ENCODE results near the gene NRG3. TPM values are rescaled to one million over a fixed set of nuclear protein-coding genes. Genes with fewer than 3 reads are reported as not detected.

NRG3 gene
- total RNA-seq, 1 donor from 2014 or later: not detected

DNA sequence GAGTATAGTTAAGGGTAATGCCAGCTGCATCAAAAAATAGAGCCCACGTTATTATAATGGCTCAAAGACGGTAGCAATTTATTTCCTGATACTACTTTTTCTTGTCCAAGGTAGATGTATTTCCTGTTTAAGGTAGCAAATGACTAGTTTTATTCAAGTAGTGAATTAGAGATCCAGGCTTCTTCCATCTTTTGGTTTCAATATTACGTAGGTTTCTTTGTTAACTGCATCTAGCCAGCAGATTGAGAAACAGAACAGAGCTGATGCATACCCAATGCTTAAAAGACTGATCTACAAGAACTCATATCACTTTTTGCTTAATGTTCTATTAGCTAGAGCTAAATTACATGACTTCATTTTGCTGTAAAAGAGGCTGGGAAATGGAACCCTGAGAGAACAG, 992.1 kb downstream of the NRG3 start:
- Mint-ChIP-seq H3K36me3 (ENCODE audit: low read depth) (no peaks in the 10 kb centered on the region), H3K4me3 (no peak overlapping the region), H3K4me1 (ENCODE audit: low read depth) (no peaks in the 10 kb centered on the region), H3K27ac (no peak overlapping the region), H3K9me3 (peaks cover 4% of the 10 kb centered on the region), H3K27me3 (ENCODE audit: insufficient read depth) (no peaks in the 10 kb centered on the region)
- DNase-seq (ENCODE audit: low spot score): no peak
- intact Hi-C loops (cut with micrococcal nuclease): no loop called here

GRCh38 chr10:82874671-82875070, 999.7 kb downstream of the NRG3 start:
- no peak overlapping the region for H3K27ac Mint-ChIP-seq
- no peak for DNase-seq (ENCODE audit: low spot score)
- no peak overlapping the region for H3K4me3 Mint-ChIP-seq
- H3K9me3 Mint-ChIP-seq: peaks cover 4% of the 10 kb centered on the region
- H3K4me1 Mint-ChIP-seq (ENCODE audit: low read depth): no peaks in the 10 kb centered on the region
- H3K27me3 Mint-ChIP-seq (ENCODE audit: insufficient read depth): no peaks in the 10 kb centered on the region
- no peaks in the 10 kb centered on the region for H3K36me3 Mint-ChIP-seq (ENCODE audit: low read depth)
- intact Hi-C loops (cut with micrococcal nuclease): no loop called here

GRCh38 chr10:82880776-82881290, 1005.8 kb downstream of the NRG3 start:
- no peaks in the 10 kb centered on the region for H3K9me3 Mint-ChIP-seq
- no peaks in the 10 kb centered on the region for H3K4me1 Mint-ChIP-seq (ENCODE audit: low read depth)
- no peaks in the 10 kb centered on the region for H3K36me3 Mint-ChIP-seq (ENCODE audit: low read depth)
- intact Hi-C loops (cut with micrococcal nuclease): no loop called here
- no peak overlapping the region for H3K27ac Mint-ChIP-seq
- H3K27me3 Mint-ChIP-seq (ENCODE audit: insufficient read depth): no peaks in the 10 kb centered on the region
- DNase-seq (ENCODE audit: low spot score): no peak
- no peak overlapping the region for H3K4me3 Mint-ChIP-seq

DNA sequence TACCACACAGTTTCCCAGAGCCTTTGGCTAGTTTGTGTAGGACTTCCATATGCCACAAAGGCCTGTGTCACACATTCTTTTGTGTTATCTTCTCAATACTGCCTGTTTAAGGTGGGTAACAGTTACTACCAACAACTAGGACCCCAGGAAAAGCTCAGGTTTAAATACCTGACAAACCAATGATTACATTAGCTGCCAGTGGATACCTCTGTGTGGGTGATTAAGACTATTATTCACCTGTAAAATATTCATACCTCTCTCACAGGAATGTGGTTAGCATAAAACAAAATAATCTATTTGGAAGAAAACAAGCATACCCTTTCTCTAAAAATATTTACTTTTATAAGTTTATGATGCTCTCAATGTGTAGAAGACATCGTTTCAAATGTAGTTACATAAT, 1007.7 kb downstream of the NRG3 start:
- intact Hi-C loops (cut with micrococcal nuclease): no loop called here
- Mint-ChIP-seq H3K9me3 (no peaks in the 10 kb centered on the region), H3K27me3 (ENCODE audit: insufficient read depth) (no peaks in the 10 kb centered on the region), H3K4me1 (ENCODE audit: low read depth) (no peaks in the 10 kb centered on the region), H3K4me3 (no peak overlapping the region), H3K27ac (no peak overlapping the region), H3K36me3 (ENCODE audit: low read depth) (no peaks in the 10 kb centered on the region)
- DNase-seq (ENCODE audit: low spot score): no peak

- Mint-ChIP-seq H3K4me1 (ENCODE audit: low read depth) (no peaks in the 10 kb centered on the region), H3K4me3 (no peak overlapping the region), H3K27me3 (ENCODE audit: insufficient read depth) (no peaks in the 10 kb centered on the region), H3K27ac (no peak overlapping the region), H3K9me3 (no peaks in the 10 kb centered on the region), H3K36me3 (ENCODE audit: low read depth) (no peaks in the 10 kb centered on the region)
- intact Hi-C loops (cut with micrococcal nuclease): no loop called here
- DNase-seq (ENCODE audit: low spot score): no peak
Observed at GRCh38 chr10:82883603-82884002, 1008.6 kb downstream of the NRG3 start.

- intact Hi-C loops (cut with micrococcal nuclease): no loop called here
- Mint-ChIP-seq H3K27ac (no peak overlapping the region), H3K4me3 (no peak overlapping the region), H3K9me3 (no peaks in the 10 kb centered on the region), H3K4me1 (ENCODE audit: low read depth) (no peaks in the 10 kb centered on the region), H3K36me3 (ENCODE audit: low read depth) (no peaks in the 10 kb centered on the region), H3K27me3 (ENCODE audit: insufficient read depth) (no peaks in the 10 kb centered on the region)
- no peak for DNase-seq (ENCODE audit: low spot score)
Observed at GRCh38 chr10:82887488-82887887, 1012.5 kb downstream of the NRG3 start.

DNA sequence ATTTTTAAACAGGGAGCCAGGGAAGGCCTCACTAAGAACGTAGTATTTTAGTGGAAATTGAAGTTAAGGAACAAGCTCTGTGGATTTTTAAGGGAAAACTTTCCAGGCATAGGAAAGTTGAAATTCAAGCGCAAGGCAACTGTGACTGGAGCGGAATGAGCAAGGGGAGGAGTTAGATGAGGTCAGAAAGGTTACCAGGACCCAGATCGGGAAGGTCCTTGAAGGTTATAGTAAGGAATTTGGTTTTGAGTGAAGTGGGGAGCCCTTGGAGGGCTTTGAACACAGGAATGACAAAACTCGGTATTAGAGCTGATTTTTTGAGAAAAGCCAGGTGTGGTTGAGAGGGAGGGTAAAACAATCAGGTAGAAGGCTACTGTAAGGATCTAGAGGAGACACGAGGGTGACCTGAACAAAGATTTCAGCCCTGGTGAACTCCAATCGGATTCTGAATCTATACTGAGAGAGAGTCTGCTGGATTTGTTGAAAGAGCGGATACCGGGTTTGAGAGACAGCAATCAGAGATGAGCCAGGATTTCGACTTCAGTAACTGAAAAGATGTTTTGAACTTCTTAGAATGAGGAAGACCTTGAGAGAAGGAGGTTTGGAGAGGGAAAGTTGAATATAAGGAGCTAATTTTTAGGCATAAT, 1013.9 kb downstream of the NRG3 start:
- H3K36me3 Mint-ChIP-seq (ENCODE audit: low read depth): no peaks in the 10 kb centered on the region
- intact Hi-C loops (cut with micrococcal nuclease): no loop called here
- no peaks in the 10 kb centered on the region for H3K4me1 Mint-ChIP-seq (ENCODE audit: low read depth)
- no peak overlapping the region for H3K27ac Mint-ChIP-seq
- H3K4me3 Mint-ChIP-seq: no peak overlapping the region
- H3K9me3 Mint-ChIP-seq: no peaks in the 10 kb centered on the region
- no peaks in the 10 kb centered on the region for H3K27me3 Mint-ChIP-seq (ENCODE audit: insufficient read depth)
- DNase-seq (ENCODE audit: low spot score): no peak

DNA sequence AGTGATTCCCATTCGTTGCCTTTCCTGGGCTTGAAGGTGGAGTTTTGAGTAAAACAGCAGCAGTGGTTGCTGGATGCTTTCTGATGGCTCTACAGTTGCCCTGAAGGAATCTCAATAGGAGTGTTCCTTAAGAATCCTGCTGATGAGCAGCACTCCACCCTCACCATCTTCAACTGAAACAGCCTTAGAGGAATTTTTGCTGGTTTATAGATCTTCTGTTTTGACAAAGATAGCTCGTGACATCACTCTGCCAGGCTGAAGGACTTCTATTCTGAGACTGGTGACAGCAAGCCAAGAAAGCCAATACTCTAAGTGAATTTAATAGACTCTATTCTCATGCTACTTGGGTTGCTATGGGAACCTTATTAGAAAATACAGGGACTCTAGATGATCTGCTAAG, 1014.7 kb downstream of the NRG3 start:
- intact Hi-C loops (cut with micrococcal nuclease): no loop called here
- Mint-ChIP-seq H3K9me3 (no peaks in the 10 kb centered on the region), H3K27ac (no peak overlapping the region), H3K4me3 (no peak overlapping the region), H3K36me3 (ENCODE audit: low read depth) (no peaks in the 10 kb centered on the region), H3K4me1 (ENCODE audit: low read depth) (no peaks in the 10 kb centered on the region), H3K27me3 (ENCODE audit: insufficient read depth) (no peaks in the 10 kb centered on the region)
- DNase-seq (ENCODE audit: low spot score): no peak

DNA sequence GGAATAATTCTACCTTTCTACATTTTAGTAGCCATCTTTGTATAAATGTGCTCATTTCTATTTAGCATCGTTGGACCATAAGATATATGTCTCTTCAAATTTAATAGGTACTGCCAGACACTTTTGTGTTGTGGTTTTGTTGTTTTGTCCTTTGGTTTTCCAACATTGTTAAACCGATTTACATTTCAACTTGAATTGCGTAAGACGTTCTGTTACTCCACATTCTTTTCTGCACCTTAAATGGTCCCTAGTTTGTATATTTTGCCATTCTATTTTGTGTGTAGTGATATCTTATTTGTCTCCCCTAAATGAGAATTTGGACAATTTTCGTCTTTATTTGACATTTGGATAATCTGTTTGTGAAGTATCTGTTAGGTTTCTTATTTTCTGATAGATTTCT, 1015.6 kb downstream of the NRG3 start:
- Mint-ChIP-seq H3K9me3 (no peaks in the 10 kb centered on the region), H3K4me1 (ENCODE audit: low read depth) (no peaks in the 10 kb centered on the region)
- intact Hi-C loops (cut with micrococcal nuclease): no loop called here

GRCh38 chr10:82908096-82908495, 1033.1 kb downstream of the NRG3 start:
- Mint-ChIP-seq H3K27me3 (ENCODE audit: insufficient read depth) (no peaks in the 10 kb centered on the region), H3K4me3 (no peak overlapping the region), H3K9me3 (no peaks in the 10 kb centered on the region), H3K36me3 (ENCODE audit: low read depth) (no peaks in the 10 kb centered on the region), H3K27ac (no peak overlapping the region), H3K4me1 (ENCODE audit: low read depth) (no peaks in the 10 kb centered on the region)
- DNase-seq (ENCODE audit: low spot score): no peak
- intact Hi-C loops (cut with micrococcal nuclease): no loop called here

More for the DNA sequence above, 1015.6 kb downstream of the NRG3 start:
- no peaks in the 10 kb centered on the region for H3K27me3 Mint-ChIP-seq (ENCODE audit: insufficient read depth)
- H3K27ac Mint-ChIP-seq: no peak overlapping the region
- no peak for DNase-seq (ENCODE audit: low spot score)
- H3K4me3 Mint-ChIP-seq: no peak overlapping the region
- no peaks in the 10 kb centered on the region for H3K36me3 Mint-ChIP-seq (ENCODE audit: low read depth)

GRCh38 chr10:82908751-82909150, 1033.8 kb downstream of the NRG3 start:
- Mint-ChIP-seq H3K36me3 (ENCODE audit: low read depth) (no peaks in the 10 kb centered on the region), H3K4me1 (ENCODE audit: low read depth) (no peaks in the 10 kb centered on the region), H3K27ac (no peak overlapping the region), H3K9me3 (no peaks in the 10 kb centered on the region), H3K4me3 (no peak overlapping the region), H3K27me3 (ENCODE audit: insufficient read depth) (no peaks in the 10 kb centered on the region)
- DNase-seq (ENCODE audit: low spot score): no peak
- intact Hi-C loops (cut with micrococcal nuclease): no loop called here

- no peak for DNase-seq (ENCODE audit: low spot score)
- Mint-ChIP-seq H3K4me1 (ENCODE audit: low read depth) (no peaks in the 10 kb centered on the region), H3K36me3 (ENCODE audit: low read depth) (no peaks in the 10 kb centered on the region), H3K4me3 (no peak overlapping the region), H3K27me3 (ENCODE audit: insufficient read depth) (no peaks in the 10 kb centered on the region), H3K9me3 (no peaks in the 10 kb centered on the region), H3K27ac (no peak overlapping the region)
- intact Hi-C loops (cut with micrococcal nuclease): no loop called here
Observed at GRCh38 chr10:82910301-82910700, 1035.3 kb downstream of the NRG3 start.

- Mint-ChIP-seq H3K4me3 (no peak overlapping the region), H3K27ac (no peak overlapping the region), H3K27me3 (ENCODE audit: insufficient read depth) (no peaks in the 10 kb centered on the region), H3K9me3 (no peaks in the 10 kb centered on the region), H3K36me3 (ENCODE audit: low read depth) (no peaks in the 10 kb centered on the region), H3K4me1 (ENCODE audit: low read depth) (no peaks in the 10 kb centered on the region)
- DNase-seq (ENCODE audit: low spot score): no peak
- intact Hi-C loops (cut with micrococcal nuclease): no loop called here
Observed at GRCh38 chr10:82914655-82915136, 1039.7 kb downstream of the NRG3 start.

- H3K27ac Mint-ChIP-seq: no peak overlapping the region
- H3K4me3 Mint-ChIP-seq: no peak overlapping the region
- DNase-seq (ENCODE audit: low spot score): no peak
- H3K36me3 Mint-ChIP-seq (ENCODE audit: low read depth): no peaks in the 10 kb centered on the region
- H3K4me1 Mint-ChIP-seq (ENCODE audit: low read depth): no peaks in the 10 kb centered on the region
- intact Hi-C loops (cut with micrococcal nuclease): no loop called here
- no peaks in the 10 kb centered on the region for H3K27me3 Mint-ChIP-seq (ENCODE audit: insufficient read depth)
- H3K9me3 Mint-ChIP-seq: no peaks in the 10 kb centered on the region
Observed at GRCh38 chr10:82916941-82917340, 1041.9 kb downstream of the NRG3 start.

Measured in activated T-helper 1 cell treated with anti-CD3 and anti-CD28 coated beads, Interleukin-12 subunit alpha, Interleukin-12 subunit beta, Interleukin-2, Interleukin-4 antibody, amounts not matched to agents 30 ng/mL and 10 ng/mL and 1 ng/mL, durations not matched to agents 14 hours and 24 hours and 36 hours (primary cell).